ENCODE results near the gene MACROD2. TPM values are rescaled to one million over a fixed set of nuclear protein-coding genes. Genes with fewer than 3 reads are reported as not detected.

The MACROD2 gene
- total RNA-seq, 1 experiment from 2014 or later, result 1.6 TPM

DNA sequence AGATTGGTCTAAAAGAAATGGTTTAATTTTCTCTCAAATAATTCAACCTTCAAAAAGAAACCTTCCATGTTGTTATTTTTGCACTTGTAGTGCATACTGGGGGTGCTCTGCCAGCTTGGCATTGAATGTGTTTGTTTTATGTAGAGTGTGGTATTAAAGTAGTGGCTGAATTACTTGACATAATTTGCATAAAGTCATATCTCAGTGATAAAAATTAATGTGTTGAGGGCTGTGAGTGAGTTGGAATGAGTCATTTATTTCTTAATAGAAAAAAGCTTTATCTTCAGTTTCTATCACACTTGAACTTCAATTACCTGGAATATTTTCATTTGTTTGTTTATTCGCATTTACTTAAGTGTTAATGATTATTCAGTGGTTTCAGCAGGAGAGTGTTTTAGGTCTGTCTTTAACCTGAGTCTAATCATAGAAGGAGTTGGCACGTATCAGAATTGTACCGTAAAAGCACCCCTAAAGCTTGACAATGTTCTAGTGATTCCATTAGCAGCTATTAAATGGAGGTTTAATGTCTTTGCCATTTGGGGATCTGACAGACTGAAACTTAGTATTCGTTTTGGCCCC lies 1143.3 kb downstream of the MACROD2 start:
- Histone ChIP-seq H3T11ph (ENCODE audit: low read length) (no peak overlapping the region), H3K9ac (ENCODE audit: extremely low read depth, insufficient read length, low read length) (no peak overlapping the region), H2BK12ac (ENCODE audit: insufficient read length, low read depth, low read length) (no peak overlapping the region), H2BK15ac (ENCODE audit: low read depth, low read length) (no peak overlapping the region), H2AFZ (ENCODE audit: low read length) (no peak overlapping the region), H2BK5ac (ENCODE audit: insufficient read length, low read length) (no peak overlapping the region), H3K79me1 (ENCODE audit: insufficient read depth, low read depth, low read length, poor library complexity, severe bottlenecking) (no peaks in the 10 kb centered on the region), H3K4me1 (ENCODE audit: insufficient read depth, low read length) (no peaks in the 10 kb centered on the region), H3K79me2 (ENCODE audit: insufficient read depth, low read length) (no peaks in the 10 kb centered on the region), H2BK20ac (ENCODE audit: low read depth, low read length, poor library complexity, severe bottlenecking) (no peak overlapping the region), H3K18ac (ENCODE audit: insufficient read length, low read depth, low read length) (no peak overlapping the region), H3K9me3 (ENCODE audit: control insufficient read depth, low read depth, low read length) (no peaks in the 10 kb centered on the region), H3K27ac (ENCODE audit: insufficient read length, low read depth, low read length) (no peak overlapping the region), H3K23ac (ENCODE audit: insufficient read length, low read depth, low read length) (no peak overlapping the region), H2BK120ac (ENCODE audit: low read depth, low read length, poor library complexity, severe bottlenecking) (no peak overlapping the region), H4K91ac (ENCODE audit: insufficient read length, low read depth, low read length) (no peak overlapping the region), H3K14ac (ENCODE audit: insufficient read depth, low read length) (no peak overlapping the region), H4K5ac (ENCODE audit: insufficient read length, low read depth, low read length) (no peak overlapping the region), H3K4me2 (ENCODE audit: insufficient read depth, insufficient read length, low read length) (no peak overlapping the region), H3K56ac (ENCODE audit: insufficient read length, low read depth, low read length) (no peak overlapping the region), H4K20me1 (ENCODE audit: control insufficient read depth, insufficient read depth, insufficient read length) (peaks cover 2% of the 10 kb centered on the region), H2AK5ac (ENCODE audit: insufficient read length, low read length) (no peak overlapping the region), H4K8ac (replicated peaks; ENCODE audit: insufficient read length, low read depth, low read length) (no peak overlapping the region), H3K23me2 (ENCODE audit: insufficient read length, low read depth, low read length, poor library complexity, severe bottlenecking) (no peaks in the 10 kb centered on the region), H3K4ac (ENCODE audit: low read depth, low read length) (no peak overlapping the region), H3K27me3 (ENCODE audit: insufficient read depth, low read length) (no peaks in the 10 kb centered on the region)
- H3K9me3 Mint-ChIP-seq, result no peaks in the 10 kb centered on the region; a peak in 1 of 5 replicates
- no peak overlapping the region for H3K4me3 Mint-ChIP-seq
- no peak for DNase-seq
- no peak overlapping the region for H3K27ac Mint-ChIP-seq
- no peaks in the 10 kb centered on the region; a peak in 1 of 7 replicates for H3K36me3 Mint-ChIP-seq (ENCODE audit: insufficient read depth in 1 of 3, low read depth in 3 of 3)
- TF ChIP-seq CTCF (conservative IDR thresholded peaks at IDR 0.05), result no peak
- H3K4me1 Mint-ChIP-seq, result no peaks in the 10 kb centered on the region
- no CpG with 5 or more reads among the region's 4 CpGs for WGBS (ENCODE audit: extremely low coverage, insufficient read length, low lambda C conversion rate)
- no peaks in the 10 kb centered on the region for H3K27me3 Mint-ChIP-seq (ENCODE audit: low read depth)

Data from H9 (cell line).